H1 (cell line): ENCODE results near the gene CPNE5. TPM values are rescaled to one million over a fixed set of nuclear protein-coding genes. Genes with fewer than 3 reads are reported as not detected.

Experiments
- CTCF ChIA-PET: fragments of 300-600 bp; sonication (Branson Sonifier 250); formaldehyde crosslinking; loops from one replicate; lab custom pipeline; 2021; ENCODE audit not compliant: partially characterized antibody; lab: Charles Lee
- POLR2A ChIA-PET: fragments of 300-600 bp; sonication (Branson Sonifier 250); formaldehyde crosslinking; loops from one replicate; lab custom pipeline; 2021; ENCODE audit warnings: inconsistent platforms; ENCODE audit not compliant: partially characterized antibody; lab: Charles Lee
- DNase-seq, 2 experiments: peaks; one replicate each; pipeline versions ENCODE4 v3.0.0 to v3.0.0-alpha.2; 2010 to 2022; ENCODE audit warnings: low spot score in 2 of 2, low read depth in 1 of 2, mixed read lengths in 1 of 2
- FAIRE-seq: peaks from 2 replicates; lab custom pipeline; 2011; peaks lifted over from hg19 to GRCh38; lab: Jason Lieb, UNC
- H2AFZ ChIP-seq: 2 replicates; pipeline ENCODE4 v1.8.1; 2012; ENCODE audit warnings: low read length, inconsistent platforms
- H2AK5ac ChIP-seq: 2 replicates; pipeline ENCODE4 v1.6.1; 2013; ENCODE audit warnings: low read depth, low read length
- H2BK120ac ChIP-seq: replicated peaks from 2 replicates; pipeline ENCODE3; 2013; ENCODE audit warnings: low read depth, low read length, inconsistent platforms
- H2BK12ac ChIP-seq: 2 replicates; pipeline ENCODE4 v1.6.1; 2013; ENCODE audit warnings: low read depth, low read length
- H2BK15ac ChIP-seq: 2 replicates; pipeline ENCODE4 v1.6.1; 2013; ENCODE audit warnings: low read length
- H2BK20ac ChIP-seq: 2 replicates; pipeline ENCODE4 v1.6.1; 2013; ENCODE audit warnings: low read length
- H2BK5ac ChIP-seq: 2 replicates; pipeline ENCODE4 v1.6.1; 2013; ENCODE audit warnings: low read depth, low read length
- H3K14ac ChIP-seq: 2 replicates; pipeline ENCODE4 v1.6.1; 2013; ENCODE audit warnings: inconsistent platforms; ENCODE audit not compliant: insufficient read length
- H3K18ac ChIP-seq: 2 replicates; pipeline ENCODE4 v1.6.1; 2013; ENCODE audit warnings: low read length; ENCODE audit errors: extremely low read depth
- H3K23ac ChIP-seq: 2 replicates; pipeline ENCODE4 v1.6.1; 2013; ENCODE audit warnings: inconsistent platforms; ENCODE audit not compliant: insufficient read length
- H3K23me2 ChIP-seq: 2 replicates; pipeline ENCODE4 v1.6.1; 2013; ENCODE audit warnings: low read depth, low read length
- H3K27ac ChIP-seq: 2 replicates; pipeline ENCODE4 v1.6.1; 2011; ENCODE audit warnings: low read depth, low read length, inconsistent platforms
- H3K27me3 ChIP-seq, 4 experiments: replicated peaks in 1 of 4; 1 replicate in 1 of 4; 2 replicates in 3 of 4; pipeline versions ENCODE4 v1.6.1 to v1.8.1; 2011 to 2013; ENCODE audit warnings: low read length in 3 of 4, mild to moderate bottlenecking in 3 of 4, inconsistent platforms in 2 of 4, mixed read lengths in 2 of 4, moderate library complexity in 1 of 4; ENCODE audit not compliant: control insufficient read depth in 3 of 4, insufficient read depth in 3 of 4; ENCODE audit errors: extremely low read depth in 1 of 4
- H3K36me3 ChIP-seq, 4 experiments: 2 replicates each; pipeline versions ENCODE4 v1.6.1 to v1.8.1; 2011 to 2013; ENCODE audit warnings: mild to moderate bottlenecking in 4 of 4, low read length in 3 of 4, moderate library complexity in 2 of 4, control low read depth in 1 of 4, inconsistent platforms in 1 of 4; ENCODE audit not compliant: insufficient read depth in 4 of 4, control insufficient read depth in 2 of 4
- H3K4ac ChIP-seq: replicated peaks from 2 replicates; pipeline ENCODE3; 2013; ENCODE audit warnings: low read length, low read depth, mixed read lengths, inconsistent platforms; ENCODE audit not compliant: insufficient read length
- H3K4me1 ChIP-seq, 4 experiments: replicated peaks in 1 of 4; 1 replicate in 1 of 4; 2 replicates in 3 of 4; pipeline versions ENCODE4 v1.6.1 to v1.8.1; 2011 to 2013; ENCODE audit warnings: low read length in 3 of 4, inconsistent platforms in 2 of 4, mixed read lengths in 1 of 4; ENCODE audit not compliant: insufficient read depth in 4 of 4, control insufficient read depth in 3 of 4
- H3K4me2 ChIP-seq, 2 experiments: 2 replicates each; pipeline versions ENCODE4 v1.6.1 to v1.8.1; 2011 to 2013; ENCODE audit warnings: low read depth in 2 of 2, low read length in 2 of 2, control low read depth in 1 of 2, inconsistent platforms in 1 of 2, mild to moderate bottlenecking in 1 of 2; ENCODE audit not compliant: insufficient read depth in 1 of 2
- H3K4me3 ChIP-seq, 4 experiments: fragments of 200-600, 300-600 bp in 1 of 4; sonication (generic), shearing (Covaris generic), sonication (Bioruptor Twin) in 1 of 4; 2 replicates each; pipeline versions ENCODE4 v1.5.1 to v1.8.1; 2011 to 2016; ENCODE audit warnings: low read length in 4 of 4, low read depth in 3 of 4, control low read depth in 2 of 4, inconsistent platforms in 2 of 4, mild to moderate bottlenecking in 2 of 4, mixed read lengths in 1 of 4, moderate library complexity in 1 of 4; ENCODE audit not compliant: insufficient read depth in 2 of 4; ENCODE audit errors: extremely low read depth in 1 of 4
- H3K56ac ChIP-seq: replicated peaks from 2 replicates; pipeline ENCODE3; 2013; ENCODE audit warnings: low read depth, mild to moderate bottlenecking, mixed read lengths, low read length, inconsistent platforms; ENCODE audit not compliant: insufficient read length
- H3K79me1 ChIP-seq: 2 replicates; pipeline ENCODE4 v1.6.1; 2013; ENCODE audit warnings: low read depth, low read length, control low read depth
- H3K79me2 ChIP-seq, 2 experiments: 2 replicates each; pipeline versions ENCODE4 v1.6.1 to v1.8.1; 2012 to 2013; ENCODE audit warnings: low read length in 2 of 2, mild to moderate bottlenecking in 2 of 2, inconsistent platforms in 1 of 2; ENCODE audit not compliant: insufficient read depth in 2 of 2, control insufficient read depth in 1 of 2
- H3K9ac ChIP-seq, 4 experiments: replicated peaks in 1 of 4; 1 replicate in 1 of 4; 2 replicates in 3 of 4; pipeline versions ENCODE4 v1.6.1 to v1.8.1; 2011 to 2013; ENCODE audit warnings: low read depth in 3 of 4, low read length in 3 of 4, control low read depth in 2 of 4, mild to moderate bottlenecking in 2 of 4, moderate library complexity in 2 of 4, inconsistent platforms in 1 of 4; ENCODE audit errors: extremely low read depth in 1 of 4
- H3K9me3 ChIP-seq, 2 experiments: 2 replicates each; pipeline versions ENCODE4 v1.6.1 to v1.8.1; 2012 to 2013; ENCODE audit warnings: mild to moderate bottlenecking in 2 of 2, moderate library complexity in 2 of 2, control low read depth in 1 of 2, inconsistent platforms in 1 of 2, low read depth in 1 of 2, low read length in 1 of 2, mixed read lengths in 1 of 2; ENCODE audit not compliant: insufficient read depth in 2 of 2
- H4K20me1 ChIP-seq, 2 experiments: replicated peaks in 1 of 2; 2 replicates each; pipeline versions ENCODE3 to v1.8.1; 2011 to 2013; ENCODE audit warnings: inconsistent platforms in 2 of 2, low read length in 2 of 2, mild to moderate bottlenecking in 1 of 2; ENCODE audit not compliant: insufficient read depth in 2 of 2, control insufficient read depth in 1 of 2
- H4K5ac ChIP-seq: 2 replicates; pipeline ENCODE4 v1.6.1; 2013; ENCODE audit warnings: low read length, low read depth, mixed read lengths, inconsistent platforms; ENCODE audit not compliant: insufficient read length
- H4K8ac ChIP-seq: 2 replicates; pipeline ENCODE4 v1.8.0; 2013; ENCODE audit warnings: mild to moderate bottlenecking, moderate library complexity, low read length, inconsistent platforms; ENCODE audit not compliant: insufficient read depth; ENCODE audit errors: extremely low read depth
- H4K91ac ChIP-seq: replicated peaks from 2 replicates; pipeline ENCODE3; 2013; ENCODE audit warnings: low read length, mixed read lengths, inconsistent platforms; ENCODE audit not compliant: insufficient read length
- CBX8 ChIP-seq: fragments of 300-800, 300-1000 bp; sonication (generic); IDR thresholded peaks from 2 replicates; pipeline ENCODE4 v1.7.1; 2016; ENCODE audit warnings: low read depth, low read length, borderline replicate concordance
- MAFK ChIP-seq: IDR thresholded peaks from 2 replicates; pipeline ENCODE4 v1.6.1; 2012; ENCODE audit warnings: low read depth, mild to moderate bottlenecking, improper control_type of control experiment, low read length
- TAF7 ChIP-seq: optimal IDR thresholded peaks from 2 replicates; pipeline ENCODE3; 2011; ENCODE audit warnings: low read depth, mild to moderate bottlenecking, inconsistent platforms, low read length, moderate library complexity, borderline replicate concordance
- TEAD4 ChIP-seq: IDR thresholded peaks from 2 replicates; pipeline ENCODE4 v1.6.1; 2012; ENCODE audit warnings: low read depth, low read length, inconsistent platforms, mixed read lengths
- WGBS, 2 experiments: shearing (Covaris generic) in 1 of 2; methylation state at CpG; one replicate each; pipeline versions ENCODE4 v1.1.6 to v1.1.7; 2013 to 2015; ENCODE audit warnings: low lambda C conversion rate in 2 of 2, mixed read lengths in 2 of 2, inconsistent platforms in 1 of 2, low coverage in 1 of 2, missing lambda C conversion rate in 1 of 2; ENCODE audit not compliant: insufficient replicate concordance in 2 of 2, insufficient coverage in 1 of 2, insufficient read length in 1 of 2; ENCODE audit errors: extremely low coverage in 1 of 2, missing lambda C conversion rate in 1 of 2; 5-methylcytosine and 5-hydroxymethylcytosine counted together
- polyA plus RNA-seq, 7 experiments: library from polyadenylated mRNA; depleted of rRNA in 3 of 7; stranded (reverse) in 5 of 7; unstranded in 2 of 7; fragments of >200 nt in 5 of 7; fragments of 200-250 nt in 2 of 7; gene quantifications; 1 replicate in 5 of 7; 2 replicates in 1 of 7; 4 replicates in 1 of 7; pipeline versions ENCODE4 v1.2.1 to v1.2.3, GENCODE V29; 2011 to 2013; ENCODE audit warnings: missing spikeins in 2 of 7, mixed read lengths in 2 of 7
- total RNA-seq: library from RNA; stranded (reverse); fragmentation: NEBNext Ultra II Directional; extraction: Animal tissue kit (Norgen Biotek cat#: 25700); gene quantifications from 2 replicates; pipeline ENCODE4 v1.2.1, GENCODE V29; 2021

CPNE5 gene
- total and polyA plus RNA-seq, 2 of the 8 experiments (the other 6 are each of a cell fraction or from before 2014, with no cell fraction given), result 0.88 to 1.8 TPM

- no peaks in the 10 kb centered on the region for H3K23me2 ChIP-seq
- H4K91ac ChIP-seq, result no peak overlapping the region
- H3K14ac ChIP-seq, result no peak overlapping the region
- no peak overlapping the region for H2BK120ac ChIP-seq
- no peaks in the 10 kb centered on the region for H3K36me3 ChIP-seq
- H3K9ac ChIP-seq, result no peak overlapping the region
- FAIRE-seq (no peak), DNase-seq (no peak)
- H3K4me1 ChIP-seq, result peaks cover 8 to 29% (median 14%) of the 10 kb centered on the region in 4 experiments
- no peaks in the 10 kb centered on the region for H3K79me2 ChIP-seq
- no peak overlapping the region for H3K56ac ChIP-seq
- CTCF ChIA-PET, result interaction anchor here (0.7 to 12.0 kb wide), 9 partner anchors 8 to 830 kb away, joined by 3 to 161 read pairs (median 3); no protein-coding TSS in a partner anchor
- no peak overlapping the region for H4K8ac ChIP-seq
- H2AFZ ChIP-seq, result no peak overlapping the region
- POLR2A ChIA-PET, result interaction anchor here (1.1 kb wide), 1 partner anchor 199 kb away, joined by 5 read pairs; no protein-coding TSS in a partner anchor
- no peaks in the 10 kb centered on the region for H3K79me1 ChIP-seq
- H3K27me3 ChIP-seq, result no peaks in the 10 kb centered on the region
- 84% methylated on average over 8 of the region's 8 CpGs; no CpG with 5 or more reads in 1 of the 2 experiments for WGBS, 2 experiments
- H2BK12ac ChIP-seq, result no peak overlapping the region
- H3K4ac ChIP-seq, result no peak overlapping the region
- no peak overlapping the region for H2BK20ac ChIP-seq
- no peaks in the 10 kb centered on the region for H4K20me1 ChIP-seq
- H3K4me2 ChIP-seq, result no peak overlapping the region
- no peak overlapping the region for H2AK5ac ChIP-seq
- H2BK15ac ChIP-seq, result no peak overlapping the region
- no peak overlapping the region for H3K27ac ChIP-seq
- no peak overlapping the region for H2BK5ac ChIP-seq
- H3K23ac ChIP-seq, result no peak overlapping the region
- H3K4me3 ChIP-seq, result no peak overlapping the region
- H3K9me3 ChIP-seq, result no peaks in the 10 kb centered on the region
- no peak overlapping the region for H3K18ac ChIP-seq
- no peak overlapping the region for H4K5ac ChIP-seq
- no peak for TF ChIP-seq TAF7
- no peak for TF ChIP-seq CBX8
- TF ChIP-seq TEAD4, result no peak
- TF ChIP-seq MAFK, result no peak
Observed at GRCh38 chr6:36788186-36788585, 51.1 kb downstream of the CPNE5 start.
